ENCODE measurements around the gene FLII. TPM values are rescaled to one million over a fixed set of nuclear protein-coding genes. Genes with fewer than 3 reads are reported as not detected.

The FLII gene
- total and polyA plus RNA-seq, 2 donors: 112 to 195 TPM

DNA sequence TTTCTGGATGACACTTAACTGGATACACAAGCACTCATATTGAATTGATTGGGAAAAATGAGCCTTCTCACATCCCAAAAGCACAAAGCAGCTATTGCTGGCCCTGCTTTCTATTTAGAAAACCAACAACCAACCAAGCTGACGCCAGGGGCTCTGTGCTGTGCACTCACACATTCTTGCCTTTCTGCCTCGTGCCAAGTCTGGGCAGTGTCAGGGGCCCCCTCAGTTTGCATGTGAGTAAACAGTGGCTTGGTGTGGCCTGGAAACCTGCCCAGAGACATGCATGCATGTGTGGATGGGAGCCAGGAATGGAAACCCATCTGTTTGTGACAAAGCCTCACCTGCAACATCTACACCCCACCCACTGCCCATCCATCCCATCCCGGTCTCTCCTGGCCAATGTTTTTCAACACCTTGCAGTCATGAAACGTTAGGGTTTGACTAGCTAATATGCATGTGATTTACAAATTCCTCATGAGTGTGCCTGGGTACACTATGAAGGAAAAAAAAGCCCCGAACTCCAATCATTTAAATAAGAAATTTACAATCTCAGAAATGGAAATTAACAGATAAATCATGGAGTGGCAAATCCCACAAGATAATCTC lies 22.3 kb upstream of the FLII start:
- H3K27ac ChIP-seq (ENCODE audit: low read depth in 1 of 2, low read length in 1 of 2): no peak overlapping the region
- no peak overlapping the region for H3K4me3 ChIP-seq (ENCODE audit: low read length in 2 of 2)
- no peak for DNase-seq (ENCODE audit: low read depth in 6 of 9, low spot score in 9 of 9)
- peaks cover 0 to 3% of the 10 kb centered on the region in 2 donors for H3K9me3 ChIP-seq (ENCODE audit: control insufficient read depth in 2 of 2, insufficient read depth in 1 of 2, low read length in 1 of 2)
- peaks cover 80 to 83% of the 10 kb centered on the region in 2 donors for H3K36me3 ChIP-seq (ENCODE audit: control insufficient read depth in 2 of 2, insufficient read depth in 2 of 2, low read length in 1 of 2)
- no peaks in the 10 kb centered on the region for H3K4me1 ChIP-seq (ENCODE audit: control insufficient read depth in 2 of 2, insufficient read depth in 2 of 2, low read length in 2 of 2)
- 92% methylated on average over 5 of the region's 5 CpGs for WGBS
- no peaks in the 10 kb centered on the region for H3K27me3 ChIP-seq (ENCODE audit: control insufficient read depth in 2 of 2, insufficient read depth in 1 of 2, low read length in 1 of 2)

DNA sequence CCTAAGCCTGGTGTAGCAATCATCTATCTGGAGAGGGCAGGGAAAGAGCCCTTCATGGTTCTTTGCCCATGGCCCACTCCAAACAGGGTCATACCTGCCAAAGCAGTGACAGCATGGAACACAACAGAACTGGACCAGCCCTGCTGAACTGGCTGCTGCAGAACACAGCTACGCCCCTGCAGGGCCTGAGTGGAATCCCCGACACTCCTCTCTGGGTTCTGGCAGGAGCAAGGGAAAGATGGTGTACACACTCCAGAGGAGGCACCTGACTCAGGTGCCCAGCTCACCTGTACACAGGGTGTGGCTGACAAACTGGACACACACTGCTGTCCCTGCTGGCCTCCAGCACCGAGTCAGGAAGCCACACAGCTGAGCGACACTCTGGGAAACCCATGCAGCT lies 21.7 kb upstream of the FLII start:
- Histone ChIP-seq H3K4me1 (ENCODE audit: control insufficient read depth in 2 of 2, insufficient read depth in 2 of 2, low read length in 2 of 2) (no peaks in the 10 kb centered on the region), H3K27ac (ENCODE audit: low read depth in 1 of 2, low read length in 1 of 2) (no peak overlapping the region), H3K36me3 (ENCODE audit: control insufficient read depth in 2 of 2, insufficient read depth in 2 of 2, low read length in 1 of 2) (peaks cover 78 to 79% of the 10 kb centered on the region in 2 donors), H3K27me3 (ENCODE audit: control insufficient read depth in 2 of 2, insufficient read depth in 1 of 2, low read length in 1 of 2) (no peaks in the 10 kb centered on the region), H3K4me3 (ENCODE audit: low read length in 2 of 2) (no peak overlapping the region), H3K9me3 (ENCODE audit: control insufficient read depth in 2 of 2, insufficient read depth in 1 of 2, low read length in 1 of 2) (peaks cover 0 to 3% of the 10 kb centered on the region in 2 donors)
- 97% methylated on average over 4 of the region's 4 CpGs for WGBS
- no peak for DNase-seq (ENCODE audit: low read depth in 6 of 9, low spot score in 9 of 9)

- Histone ChIP-seq H3K36me3 (ENCODE audit: control insufficient read depth in 2 of 2, insufficient read depth in 2 of 2, low read length in 1 of 2) (peaks cover 79 to 80% of the 10 kb centered on the region in 2 donors), H3K27me3 (ENCODE audit: control insufficient read depth in 2 of 2, insufficient read depth in 1 of 2, low read length in 1 of 2) (no peaks in the 10 kb centered on the region), H3K4me1 (ENCODE audit: control insufficient read depth in 2 of 2, insufficient read depth in 2 of 2, low read length in 2 of 2) (no peaks in the 10 kb centered on the region), H3K4me3 (ENCODE audit: low read length in 2 of 2) (no peak overlapping the region), H3K9me3 (ENCODE audit: control insufficient read depth in 2 of 2, insufficient read depth in 1 of 2, low read length in 1 of 2) (peaks cover 0 to 3% of the 10 kb centered on the region in 2 donors), H3K27ac (ENCODE audit: low read depth in 1 of 2, low read length in 1 of 2) (no peak overlapping the region)
- 97% methylated on average over 3 of the region's 3 CpGs for WGBS
- no peak for DNase-seq (ENCODE audit: low read depth in 6 of 9, low spot score in 9 of 9)
These were observed 20.3 kb upstream of the FLII start for GRCh38 chr17:18278867-18279266.

GRCh38 chr17:18277076-18277475 lies 18.5 kb upstream of the FLII start:
- Histone ChIP-seq H3K9me3 (ENCODE audit: control insufficient read depth in 2 of 2, insufficient read depth in 1 of 2, low read length in 1 of 2) (peaks cover 0 to 3% of the 10 kb centered on the region in 2 donors), H3K27ac (ENCODE audit: low read depth in 1 of 2, low read length in 1 of 2) (no peak overlapping the region), H3K4me1 (ENCODE audit: control insufficient read depth in 2 of 2, insufficient read depth in 2 of 2, low read length in 2 of 2) (no peaks in the 10 kb centered on the region), H3K36me3 (ENCODE audit: control insufficient read depth in 2 of 2, insufficient read depth in 2 of 2, low read length in 1 of 2) (peaks cover 78 to 79% of the 10 kb centered on the region in 2 donors), H3K4me3 (ENCODE audit: low read length in 2 of 2) (no peak overlapping the region), H3K27me3 (ENCODE audit: control insufficient read depth in 2 of 2, insufficient read depth in 1 of 2, low read length in 1 of 2) (no peaks in the 10 kb centered on the region)
- DNase-seq (ENCODE audit: low read depth in 6 of 9, low spot score in 9 of 9): no peak
- 100% methylated on average over 1 of the region's 1 CpG for WGBS

GRCh38 chr17:18270046-18270931 lies 11.8 kb upstream of the FLII start:
- Histone ChIP-seq H3K4me3 (ENCODE audit: low read length in 2 of 2) (no peak overlapping the region), H3K27ac (ENCODE audit: low read depth in 1 of 2, low read length in 1 of 2) (no peak overlapping the region), H3K36me3 (ENCODE audit: control insufficient read depth in 2 of 2, insufficient read depth in 2 of 2, low read length in 1 of 2) (peaks cover 38 to 44% of the 10 kb centered on the region in 2 donors), H3K9me3 (ENCODE audit: control insufficient read depth in 2 of 2, insufficient read depth in 1 of 2, low read length in 1 of 2) (no peaks in the 10 kb centered on the region), H3K4me1 (ENCODE audit: control insufficient read depth in 2 of 2, insufficient read depth in 2 of 2, low read length in 2 of 2) (no peaks in the 10 kb centered on the region), H3K27me3 (ENCODE audit: control insufficient read depth in 2 of 2, insufficient read depth in 1 of 2, low read length in 1 of 2) (no peaks in the 10 kb centered on the region)
- 96% methylated on average over 14 of the region's 14 CpGs for WGBS
- DNase-seq (ENCODE audit: low read depth in 6 of 9, low spot score in 9 of 9): no peak

DNA sequence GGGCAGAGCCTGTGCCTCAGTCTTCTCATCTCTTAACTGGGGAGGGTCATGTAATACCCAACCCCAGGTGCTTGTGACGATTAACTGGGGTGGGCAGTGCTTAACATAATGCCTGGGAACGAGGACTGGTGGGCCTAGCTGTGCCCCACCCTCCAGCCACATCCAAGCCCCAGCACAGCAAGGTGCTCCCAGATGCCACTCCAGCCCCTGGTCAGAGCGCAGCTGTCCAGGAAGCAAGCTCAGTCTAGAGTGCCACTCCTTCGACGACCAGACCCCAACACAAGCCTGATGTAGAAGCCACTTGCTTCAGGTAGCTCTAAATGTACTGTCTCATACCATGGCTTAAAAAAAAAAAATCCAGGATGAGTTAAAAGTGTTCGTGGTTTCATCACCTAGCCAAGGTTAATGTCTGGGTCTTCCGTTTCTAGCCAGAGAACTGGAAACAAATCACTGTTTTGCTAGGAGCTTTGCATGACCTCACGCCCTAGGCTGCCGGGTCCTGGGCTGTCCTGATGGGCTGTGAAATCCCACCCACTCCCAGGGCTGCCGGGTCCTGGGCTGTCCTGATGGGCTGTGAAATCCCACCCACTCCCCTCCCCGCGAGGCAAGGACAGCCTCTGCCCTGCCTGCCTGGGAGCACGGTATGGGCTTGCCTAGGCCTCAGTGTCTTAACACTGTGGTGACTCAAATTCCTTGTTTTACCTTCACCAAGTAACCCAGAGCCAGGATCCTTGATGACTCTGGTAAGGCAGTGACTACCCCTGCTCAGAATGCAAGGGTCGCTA lies 9.6 kb upstream of the FLII start:
- H3K27ac ChIP-seq (ENCODE audit: low read depth in 1 of 2, low read length in 1 of 2): no peak overlapping the region
- H3K9me3 ChIP-seq (ENCODE audit: control insufficient read depth in 2 of 2, insufficient read depth in 1 of 2, low read length in 1 of 2): no peaks in the 10 kb centered on the region
- no peaks in the 10 kb centered on the region for H3K27me3 ChIP-seq (ENCODE audit: control insufficient read depth in 2 of 2, insufficient read depth in 1 of 2, low read length in 1 of 2)
- 85% methylated on average over 14 of the region's 14 CpGs for WGBS
- H3K4me3 ChIP-seq (ENCODE audit: low read length in 2 of 2): no peak overlapping the region
- DNase-seq (ENCODE audit: low read depth in 6 of 9, low spot score in 9 of 9): no peak
- H3K36me3 ChIP-seq (ENCODE audit: control insufficient read depth in 2 of 2, insufficient read depth in 2 of 2, low read length in 1 of 2): peaks cover 37 to 49% of the 10 kb centered on the region in 2 donors
- no peaks in the 10 kb centered on the region for H3K4me1 ChIP-seq (ENCODE audit: control insufficient read depth in 2 of 2, insufficient read depth in 2 of 2, low read length in 2 of 2)

DNA sequence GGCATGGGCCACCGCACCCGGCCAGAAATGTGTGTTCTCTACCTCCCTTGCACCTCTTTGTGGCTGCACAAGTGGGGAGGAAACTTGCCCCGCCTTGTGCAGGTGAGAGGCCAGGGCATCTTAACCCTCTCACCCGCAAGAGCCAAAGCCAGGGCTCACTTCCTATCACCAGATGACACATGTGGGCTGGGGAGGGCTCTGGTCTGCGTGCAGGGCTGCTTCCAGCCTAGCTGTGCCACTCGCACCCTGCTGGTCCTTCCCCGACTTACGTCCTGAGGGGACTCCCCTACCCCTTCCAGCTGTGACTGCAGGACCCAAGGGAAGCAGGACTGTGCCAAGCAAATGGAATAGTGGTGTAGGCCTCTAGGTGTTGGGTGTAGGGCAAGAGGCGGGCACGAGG lies 8.8 kb upstream of the FLII start:
- H3K4me1 ChIP-seq (ENCODE audit: control insufficient read depth in 2 of 2, insufficient read depth in 2 of 2, low read length in 2 of 2): no peaks in the 10 kb centered on the region
- no peak for DNase-seq (ENCODE audit: low read depth in 6 of 9, low spot score in 9 of 9)
- H3K4me3 ChIP-seq (ENCODE audit: low read length in 2 of 2): no peak overlapping the region
- no peaks in the 10 kb centered on the region for H3K9me3 ChIP-seq (ENCODE audit: control insufficient read depth in 2 of 2, insufficient read depth in 1 of 2, low read length in 1 of 2)
- H3K36me3 ChIP-seq (ENCODE audit: control insufficient read depth in 2 of 2, insufficient read depth in 2 of 2, low read length in 1 of 2): peaks cover 31 to 45% of the 10 kb centered on the region in 2 donors
- WGBS: 92% methylated on average over 10 of the region's 10 CpGs
- no peak overlapping the region for H3K27ac ChIP-seq (ENCODE audit: low read depth in 1 of 2, low read length in 1 of 2)
- no peaks in the 10 kb centered on the region for H3K27me3 ChIP-seq (ENCODE audit: control insufficient read depth in 2 of 2, insufficient read depth in 1 of 2, low read length in 1 of 2)

DNA sequence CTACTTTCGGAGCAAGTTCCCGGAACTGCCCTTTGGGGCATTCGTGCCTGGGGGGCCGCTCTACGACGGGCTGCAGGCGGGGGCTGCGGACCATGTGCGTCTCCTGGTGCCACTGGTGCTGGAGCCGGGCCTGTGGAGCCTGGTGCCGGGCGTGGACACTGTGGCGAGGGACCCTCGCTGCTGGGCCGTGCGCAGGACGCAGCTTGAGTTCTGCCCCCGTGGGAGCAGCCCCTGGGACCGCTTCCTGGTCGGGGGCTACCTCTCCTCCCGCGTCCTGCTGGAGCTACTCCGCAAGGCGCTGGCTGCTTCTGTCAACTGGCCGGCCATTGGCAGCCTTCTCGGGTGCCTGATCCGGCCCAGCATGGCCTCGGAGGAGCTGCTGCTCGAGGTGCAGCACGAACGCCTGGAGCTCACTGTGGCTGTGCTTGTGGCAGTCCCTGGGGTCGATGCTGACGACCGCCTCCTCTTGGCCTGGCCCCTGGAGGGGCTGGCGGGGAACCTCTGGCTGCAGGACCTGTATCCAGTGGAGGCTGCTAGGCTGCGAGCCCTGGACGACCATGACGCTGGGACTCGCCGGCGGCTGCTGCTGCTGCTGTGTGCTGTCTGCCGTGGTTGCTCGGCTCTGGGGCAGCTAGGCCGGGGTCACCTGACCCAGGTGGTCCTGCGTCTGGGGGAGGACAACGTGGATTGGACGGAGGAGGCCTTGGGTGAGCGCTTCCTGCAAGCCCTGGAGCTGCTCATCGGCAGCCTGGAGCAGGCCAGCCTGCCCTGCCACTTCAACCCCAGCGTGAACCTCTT lies 5.5 kb upstream of the FLII start:
- Histone ChIP-seq H3K27me3 (ENCODE audit: control insufficient read depth in 2 of 2, insufficient read depth in 1 of 2, low read length in 1 of 2) (no peaks in the 10 kb centered on the region), H3K4me3 (ENCODE audit: low read length in 2 of 2) (no peak overlapping the region), H3K27ac (ENCODE audit: low read depth in 1 of 2, low read length in 1 of 2) (no peak overlapping the region), H3K4me1 (ENCODE audit: control insufficient read depth in 2 of 2, insufficient read depth in 2 of 2, low read length in 2 of 2) (peaks cover 15 to 21% of the 10 kb centered on the region in 2 donors), H3K36me3 (ENCODE audit: control insufficient read depth in 2 of 2, insufficient read depth in 2 of 2, low read length in 1 of 2) (peaks cover 23 to 28% of the 10 kb centered on the region in 2 donors), H3K9me3 (ENCODE audit: control insufficient read depth in 2 of 2, insufficient read depth in 1 of 2, low read length in 1 of 2) (no peaks in the 10 kb centered on the region)
- 98% methylated on average over 50 of the region's 50 CpGs for WGBS
- no peak for DNase-seq (ENCODE audit: low read depth in 6 of 9, low spot score in 9 of 9)

Data from thymus (tissue), 11 donors.